ENCODE measurements around the gene GAD1. TPM values are rescaled to one million over a fixed set of nuclear protein-coding genes. Genes with fewer than 3 reads are reported as not detected.

The GAD1 gene
- total and polyA plus RNA-seq, 2 donors (not counting 3 experiments of a cell fraction or from before 2014, with no cell fraction given), result 0.60 to 0.62 TPM

GRCh38 chr2:170829036-170829435, 12.3 kb downstream of the GAD1 start:
- peaks cover 16 to 21% of the 10 kb centered on the region in 2 experiments for H3K27me3 ChIP-seq (ENCODE audit: control insufficient read depth in 2 of 2, insufficient read depth in 2 of 2, low read length in 2 of 2)
- FAIRE-seq, result no peak
- H4K20me1 ChIP-seq (replicated peaks; ENCODE audit: control insufficient read depth, extremely low read depth, insufficient read depth, low read length), result no peaks in the 10 kb centered on the region
- no peaks in the 10 kb centered on the region for H3K9me3 ChIP-seq (replicated peaks; ENCODE audit: control insufficient read depth, insufficient read depth, low read length)
- H3K36me3 ChIP-seq (ENCODE audit: control insufficient read depth in 2 of 2, extremely low read depth in 1 of 2, insufficient read depth in 2 of 2, low read length in 2 of 2), result no peaks in the 10 kb centered on the region
- no peaks in the 10 kb centered on the region for H3K4me1 ChIP-seq (ENCODE audit: control insufficient read depth, extremely low read depth, insufficient read depth, low read length)
- ChIA-PET POLR2A (no interaction called here), CTCF (no interaction called here)
- no peak for DNase-seq (ENCODE audit: low read depth, low spot score)
- no peak overlapping the region for H3K27ac ChIP-seq (ENCODE audit: insufficient read depth, low read depth, low read length)
- intact Hi-C loops (cut with micrococcal nuclease), result no loop called here
- no peak overlapping the region for H3K9ac ChIP-seq (replicated peaks; ENCODE audit: extremely low read depth, insufficient read depth, low read length)
- no peaks in the 10 kb centered on the region for H3K79me2 ChIP-seq (ENCODE audit: control insufficient read depth, insufficient read depth, low read length)
- no TSS peak for BruUV-seq (replicated peaks)
- H3K4me3 ChIP-seq (replicated peaks in 1 of 3; ENCODE audit: insufficient read depth in 1 of 3, low read depth in 1 of 3, low read length in 3 of 3), result no peak overlapping the region
- dilution Hi-C loops (cut with MboI; ENCODE audit: extremely low pct_ligation_motif_present, low sequenced_read_pairs), result no loop called here
- H3K9me1 ChIP-seq (replicated peaks; ENCODE audit: control insufficient read depth, extremely low read depth, insufficient read depth, low read length), result no peaks in the 10 kb centered on the region
- no peak for TF ChIP-seq MYC (IDR thresholded peaks at IDR 0.05; ENCODE audit: low read depth, low read length)
- TF ChIP-seq FOS (IDR thresholded peaks at IDR 0.05; ENCODE audit: borderline replicate concordance, insufficient read depth, low read length), result no peak
- no peak for TF ChIP-seq POLR2AphosphoS5 (IDR thresholded peaks at IDR 0.05; ENCODE audit: insufficient read depth, low read depth, low read length)
- TF ChIP-seq GATA2 (IDR thresholded peaks at IDR 0.05; ENCODE audit: insufficient read depth, insufficient read length, low read depth, low read length), result no peak
- TF ChIP-seq, protein P1, sequence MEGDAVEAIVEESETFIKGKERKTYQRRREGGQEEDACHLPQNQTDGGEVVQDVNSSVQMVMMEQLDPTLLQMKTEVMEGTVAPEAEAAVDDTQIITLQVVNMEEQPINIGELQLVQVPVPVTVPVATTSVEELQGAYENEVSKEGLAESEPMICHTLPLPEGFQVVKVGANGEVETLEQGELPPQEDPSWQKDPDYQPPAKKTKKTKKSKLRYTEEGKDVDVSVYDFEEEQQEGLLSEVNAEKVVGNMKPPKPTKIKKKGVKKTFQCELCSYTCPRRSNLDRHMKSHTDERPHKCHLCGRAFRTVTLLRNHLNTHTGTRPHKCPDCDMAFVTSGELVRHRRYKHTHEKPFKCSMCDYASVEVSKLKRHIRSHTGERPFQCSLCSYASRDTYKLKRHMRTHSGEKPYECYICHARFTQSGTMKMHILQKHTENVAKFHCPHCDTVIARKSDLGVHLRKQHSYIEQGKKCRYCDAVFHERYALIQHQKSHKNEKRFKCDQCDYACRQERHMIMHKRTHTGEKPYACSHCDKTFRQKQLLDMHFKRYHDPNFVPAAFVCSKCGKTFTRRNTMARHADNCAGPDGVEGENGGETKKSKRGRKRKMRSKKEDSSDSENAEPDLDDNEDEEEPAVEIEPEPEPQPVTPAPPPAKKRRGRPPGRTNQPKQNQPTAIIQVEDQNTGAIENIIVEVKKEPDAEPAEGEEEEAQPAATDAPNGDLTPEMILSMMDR (IDR thresholded peaks at IDR 0.05; ENCODE audit: extremely low read depth in 1 of 2, insufficient read depth in 1 of 2, low read depth in 1 of 2, low read length in 2 of 2), result no peak
- no peak for TF ChIP-seq POLR2A (IDR thresholded peaks at IDR 0.05; ENCODE audit: low read depth, low read length)
- TF ChIP-seq EZH2 (IDR thresholded peaks at IDR 0.05; ENCODE audit: borderline replicate concordance, low read depth, low read length, severe bottlenecking), result no peak
- TF ChIP-seq JUN (IDR thresholded peaks at IDR 0.05; ENCODE audit: borderline replicate concordance, insufficient read depth, insufficient read length, low read depth), result no peak
- TF ChIP-seq, protein P2, sequence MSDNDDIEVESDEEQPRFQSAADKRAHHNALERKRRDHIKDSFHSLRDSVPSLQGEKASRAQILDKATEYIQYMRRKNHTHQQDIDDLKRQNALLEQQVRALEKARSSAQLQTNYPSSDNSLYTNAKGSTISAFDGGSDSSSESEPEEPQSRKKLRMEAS (IDR thresholded peaks at IDR 0.05; ENCODE audit: insufficient read depth, insufficient read length), result no peak
- no peak overlapping the region for H2AFZ ChIP-seq (ENCODE audit: low read depth, low read length)
- H3K4me2 ChIP-seq (ENCODE audit: insufficient read depth, low read length), result no peak overlapping the region
